Endothelial cell of umbilical vein (primary cell): Measurements from ENCODE around the gene RAD51B. TPM values are rescaled to one million over a fixed set of nuclear protein-coding genes. Genes with fewer than 3 reads are reported as not detected.

Experiments used
- BruUV-seq: library from RNA; stranded (reverse); fragments of 400-500 nt; replicated peaks from 2 replicates; lab custom pipeline; 2021; lab: Mats Ljungman, UMichigan
- CTCF ChIA-PET: fragments of 300-600, 350-600 bp; sonication (Branson Sonifier 250); formaldehyde crosslinking; loops from one replicate; lab custom pipeline; 2021; ENCODE audit warnings: antibody characterized with exemption, inconsistent platforms; lab: Charles Lee
- POLR2A ChIA-PET: fragments of 300-600, 350-600 bp; sonication (Branson Sonifier 250); formaldehyde crosslinking; loops from one replicate; lab custom pipeline; 2021; ENCODE audit warnings: antibody characterized with exemption, inconsistent platforms; lab: Charles Lee
- DNase-seq: peaks from one replicate; pipeline ENCODE4 v3.0.0-alpha.2; 2011; ENCODE audit warnings: low read depth, low spot score
- FAIRE-seq: peaks from 2 replicates; lab custom pipeline; 2011; peaks lifted over from hg19 to GRCh38; lab: Jason Lieb, UNC
- H2AFZ ChIP-seq: 2 replicates; pipeline ENCODE4 v1.6.0; 2012; ENCODE audit warnings: low read depth, low read length, control low read depth, inconsistent platforms
- H3K27ac ChIP-seq: 2 replicates; pipeline ENCODE4 v1.5.1; 2011; ENCODE audit warnings: low read depth, mild to moderate bottlenecking, control low read depth, low read length, moderate library complexity; ENCODE audit not compliant: insufficient read depth
- H3K27me3 ChIP-seq, 2 experiments: 2 replicates each; pipeline versions ENCODE4 v1.6.0 to v1.6.1; 2011; ENCODE audit warnings: low read length in 2 of 2, mixed read lengths in 1 of 2; ENCODE audit not compliant: control insufficient read depth in 2 of 2, insufficient read depth in 2 of 2
- H3K36me3 ChIP-seq, 2 experiments: 2 replicates in 1 of 2; 3 replicates in 1 of 2; pipeline ENCODE4 v1.5.1; 2011; ENCODE audit warnings: low read length in 2 of 2, mild to moderate bottlenecking in 1 of 2, moderate library complexity in 1 of 2; ENCODE audit not compliant: control insufficient read depth in 2 of 2, insufficient read depth in 2 of 2; ENCODE audit errors: extremely low read depth in 1 of 2
- H3K4me1 ChIP-seq: 3 replicates; pipeline ENCODE4 v1.5.1; 2011; ENCODE audit warnings: mild to moderate bottlenecking, low read length; ENCODE audit not compliant: control insufficient read depth, insufficient read depth; ENCODE audit errors: extremely low read depth
- H3K4me2 ChIP-seq: 2 replicates; pipeline ENCODE4 v1.6.1; 2011; ENCODE audit warnings: low read length, control low read depth, mixed read lengths; ENCODE audit not compliant: insufficient read depth
- H3K4me3 ChIP-seq, 3 experiments: fragments of 200-600 bp in 1 of 3; sonication (generic), shearing (Covaris generic) in 1 of 3; replicated peaks in 1 of 3; 2 replicates each; pipeline ENCODE4 v1.5.1; 2011 to 2016; ENCODE audit warnings: control low read depth in 3 of 3, low read length in 3 of 3, mild to moderate bottlenecking in 2 of 3, inconsistent platforms in 1 of 3, low read depth in 1 of 3, moderate library complexity in 1 of 3; ENCODE audit not compliant: insufficient read depth in 1 of 3
- H3K79me2 ChIP-seq: 2 replicates; pipeline ENCODE4 v1.6.0; 2012; ENCODE audit warnings: low read length, inconsistent platforms; ENCODE audit not compliant: control insufficient read depth, insufficient read depth
- H3K9ac ChIP-seq: replicated peaks from 2 replicates; pipeline ENCODE3; 2011; ENCODE audit warnings: low read length, control low read depth; ENCODE audit not compliant: insufficient read depth; ENCODE audit errors: extremely low read depth
- H3K9me1 ChIP-seq: replicated peaks from 3 replicates; pipeline ENCODE4 v1.6.0; 2011; ENCODE audit warnings: mild to moderate bottlenecking, low read length; ENCODE audit not compliant: control insufficient read depth, insufficient read depth; ENCODE audit errors: extremely low read depth
- H3K9me3 ChIP-seq: replicated peaks from 2 replicates; pipeline ENCODE4 v1.5.1; 2012; ENCODE audit warnings: low read length, inconsistent platforms; ENCODE audit not compliant: control insufficient read depth, insufficient read depth
- H4K20me1 ChIP-seq: replicated peaks from 2 replicates; pipeline ENCODE3; 2011; ENCODE audit warnings: mild to moderate bottlenecking, low read length; ENCODE audit not compliant: control insufficient read depth, insufficient read depth; ENCODE audit errors: extremely low read depth
- EZH2 ChIP-seq: IDR thresholded peaks from 2 replicates; pipeline ENCODE4 v1.6.1; 2012; ENCODE audit warnings: borderline replicate concordance, low read depth, mild to moderate bottlenecking, moderate library complexity, low read length, inconsistent platforms; ENCODE audit not compliant: severe bottlenecking
- FOS ChIP-seq: IDR thresholded peaks from 2 replicates; pipeline ENCODE4 v1.6.1; 2011; ENCODE audit warnings: mild to moderate bottlenecking, low read length, moderate library complexity, borderline replicate concordance; ENCODE audit not compliant: insufficient read depth
- JUN ChIP-seq: IDR thresholded peaks from 2 replicates; pipeline ENCODE4 v1.6.1; 2011; ENCODE audit warnings: borderline replicate concordance, low read depth; ENCODE audit not compliant: insufficient read length, insufficient read depth
- POLR2A ChIP-seq: IDR thresholded peaks from 2 replicates; pipeline ENCODE4 v1.6.1; 2012; ENCODE audit warnings: low read depth, mild to moderate bottlenecking, control low read depth, low read length
- POLR2AphosphoS5 ChIP-seq: IDR thresholded peaks from 2 replicates; pipeline ENCODE4 v1.6.1; 2012; ENCODE audit warnings: low read depth, mild to moderate bottlenecking, control low read depth, low read length, moderate library complexity; ENCODE audit not compliant: insufficient read depth
- dilution Hi-C: fragments of 300-500 bp; cut with MboI; formaldehyde crosslinking; loops from one replicate; pipeline ENCODE4 v1.15.0; 2019; ENCODE audit warnings: low sequenced_read_pairs; ENCODE audit not compliant: extremely low pct_ligation_motif_present
- intact Hi-C: fragments of 100-400 bp; cut with micrococcal nuclease; formaldehyde crosslinking; loops from one replicate; pipeline ENCODE4 v1.10.0; 2022
- polyA plus RNA-seq, 4 experiments: library from polyadenylated mRNA; depleted of rRNA in 3 of 4; stranded (reverse) in 3 of 4; unstranded in 1 of 4; fragments of >200 nt; gene quantifications; 2 replicates each; pipeline versions ENCODE4 v1.2.1 to v1.2.3, GENCODE V29; 2011 to 2012; ENCODE audit warnings: missing spikeins in 1 of 4
- total RNA-seq: library from RNA; stranded (reverse); gene quantifications from 2 replicates; pipeline ENCODE4 v1.2.3, GENCODE V29; 2021
- TF ChIP-seq, protein P1 (sequence below), 2 donors: IDR thresholded peaks; 1 replicate in 1 of 2; 2 replicates in 1 of 2; pipeline ENCODE4 v1.5.1; 2011; ENCODE audit warnings: low read length in 2 of 2, mild to moderate bottlenecking in 2 of 2, moderate library complexity in 2 of 2, control low read depth in 1 of 2, inconsistent platforms in 1 of 2, low read depth in 1 of 2; ENCODE audit not compliant: insufficient read depth in 1 of 2; ENCODE audit errors: extremely low read depth in 1 of 2
- TF ChIP-seq, protein P2 (sequence below): IDR thresholded peaks from 2 replicates; pipeline ENCODE4 v1.6.1; 2011; ENCODE audit not compliant: insufficient read depth, insufficient read length

The RAD51B gene
- total and polyA plus RNA-seq, 2 donors (not counting 3 experiments of a cell fraction or from before 2014, with no cell fraction given), result 3.9 to 19.0 TPM

DNA sequence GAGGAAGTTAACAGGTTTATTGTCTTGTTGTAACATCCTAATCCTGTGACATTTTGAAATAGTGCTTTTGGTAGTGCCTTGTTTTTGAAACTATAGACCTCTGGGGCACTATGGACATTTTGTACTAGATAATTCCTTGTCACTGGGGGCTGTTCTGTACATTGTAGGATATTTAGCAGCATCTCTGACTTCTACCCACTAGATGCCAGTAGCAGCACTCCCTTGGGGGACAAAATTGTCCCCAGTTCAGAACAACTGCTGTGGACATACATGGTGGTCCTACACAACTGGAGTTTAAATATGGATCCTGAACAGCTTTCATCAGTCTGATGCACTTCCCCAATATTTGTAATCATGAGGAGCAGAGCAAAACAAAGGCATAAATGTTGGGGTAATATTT is 264.7 kb downstream of the RAD51B start:
- Histone ChIP-seq H3K27me3 (no peaks in the 10 kb centered on the region), H3K4me3 (no peak overlapping the region), H3K36me3 (no peaks in the 10 kb centered on the region), H3K4me2 (no peak overlapping the region), H3K9me3 (no peaks in the 10 kb centered on the region), H3K27ac (no peak overlapping the region), H4K20me1 (no peaks in the 10 kb centered on the region), H3K9me1 (no peaks in the 10 kb centered on the region), H3K9ac (no peak overlapping the region), H3K79me2 (no peaks in the 10 kb centered on the region), H3K4me1 (no peaks in the 10 kb centered on the region), H2AFZ (no peak overlapping the region)
- peak; percentile 29 for DNase-seq
- CTCF ChIA-PET, result interaction anchor here (1.3 kb wide), 1 partner anchor 162 kb away, joined by 3 read pairs; no protein-coding TSS in a partner anchor
- TF ChIP-seq POLR2AphosphoS5, result no peak
- TF ChIP-seq, protein P1, sequence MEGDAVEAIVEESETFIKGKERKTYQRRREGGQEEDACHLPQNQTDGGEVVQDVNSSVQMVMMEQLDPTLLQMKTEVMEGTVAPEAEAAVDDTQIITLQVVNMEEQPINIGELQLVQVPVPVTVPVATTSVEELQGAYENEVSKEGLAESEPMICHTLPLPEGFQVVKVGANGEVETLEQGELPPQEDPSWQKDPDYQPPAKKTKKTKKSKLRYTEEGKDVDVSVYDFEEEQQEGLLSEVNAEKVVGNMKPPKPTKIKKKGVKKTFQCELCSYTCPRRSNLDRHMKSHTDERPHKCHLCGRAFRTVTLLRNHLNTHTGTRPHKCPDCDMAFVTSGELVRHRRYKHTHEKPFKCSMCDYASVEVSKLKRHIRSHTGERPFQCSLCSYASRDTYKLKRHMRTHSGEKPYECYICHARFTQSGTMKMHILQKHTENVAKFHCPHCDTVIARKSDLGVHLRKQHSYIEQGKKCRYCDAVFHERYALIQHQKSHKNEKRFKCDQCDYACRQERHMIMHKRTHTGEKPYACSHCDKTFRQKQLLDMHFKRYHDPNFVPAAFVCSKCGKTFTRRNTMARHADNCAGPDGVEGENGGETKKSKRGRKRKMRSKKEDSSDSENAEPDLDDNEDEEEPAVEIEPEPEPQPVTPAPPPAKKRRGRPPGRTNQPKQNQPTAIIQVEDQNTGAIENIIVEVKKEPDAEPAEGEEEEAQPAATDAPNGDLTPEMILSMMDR (IDR thresholded peaks at IDR 0.05; ENCODE audit: extremely low read depth in 1 of 2, insufficient read depth in 1 of 2, low read depth in 1 of 2, low read length in 2 of 2), result peak in 1 of 2 donors; percentile 20
- TF ChIP-seq POLR2A, result no peak
- TF ChIP-seq FOS, result no peak
- TF ChIP-seq, protein P2, sequence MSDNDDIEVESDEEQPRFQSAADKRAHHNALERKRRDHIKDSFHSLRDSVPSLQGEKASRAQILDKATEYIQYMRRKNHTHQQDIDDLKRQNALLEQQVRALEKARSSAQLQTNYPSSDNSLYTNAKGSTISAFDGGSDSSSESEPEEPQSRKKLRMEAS, result no peak
- no peak for TF ChIP-seq JUN
- TF ChIP-seq EZH2, result no peak
- FAIRE-seq, result no peak
- POLR2A ChIA-PET, result no interaction called here
- dilution Hi-C loops, result no loop called here
- BruUV-seq, result no TSS peak
- intact Hi-C loops, result no loop called here
